SK-N-MC (cell line): Measurements from ENCODE around the gene CHMP6.

Source experiments
- EZH2 ChIP-seq: fragments of 200-600 bp; sonication (generic); IDR thresholded peaks from one replicate; pipeline ENCODE4 v1.6.1; 2017; ENCODE audit warnings: antibody characterized with exemption
- POLR2AphosphoS5 ChIP-seq: IDR thresholded peaks from 2 replicates; pipeline ENCODE4 v1.6.1; 2012; ENCODE audit warnings: mild to moderate bottlenecking, low read depth, low read length, borderline replicate concordance

- TF ChIP-seq POLR2AphosphoS5 (no peak), EZH2 (no peak)
Observed at GRCh38 chr17:81045590-81046095, 54.0 kb downstream of the CHMP6 start.
